BLaER1 treated with 17β-estradiol and CSF1 and Interleukin-3, amounts not matched to agents 10 nM and 100 nM (cell line): ENCODE results near the gene KCTD15.

ENCODE experiments used
- H3K27ac ChIP-seq, 11 experiments: shearing (Covaris generic); formaldehyde crosslinking; 2 replicates each; pipeline ENCODE4 v1.8.1; 2022
- H3K27me3 ChIP-seq, 11 experiments: shearing (Covaris generic); formaldehyde crosslinking; 2 replicates each; pipeline ENCODE4 v1.8.1; 2022
- H3K36me3 ChIP-seq, 11 experiments: shearing (Covaris generic); formaldehyde crosslinking; 2 replicates each; pipeline ENCODE4 v1.8.1; 2022
- H3K4me1 ChIP-seq, 10 experiments: shearing (Covaris generic); formaldehyde crosslinking; 2 replicates each; pipeline ENCODE4 v1.8.1; 2022
- H3K4me2 ChIP-seq, 11 experiments: shearing (Covaris generic); formaldehyde crosslinking; 2 replicates each; pipeline ENCODE4 v1.8.1; 2022
- H3K4me3 ChIP-seq, 10 experiments: shearing (Covaris generic); formaldehyde crosslinking; 2 replicates each; pipeline ENCODE4 v1.8.1; 2022
- H3K9ac ChIP-seq, 11 experiments: shearing (Covaris generic); formaldehyde crosslinking; 2 replicates each; pipeline ENCODE4 v1.8.1; 2022
- H3K9me3 ChIP-seq, 11 experiments: shearing (Covaris generic); formaldehyde crosslinking; replicated peaks in 1 of 11; 2 replicates each; pipeline ENCODE4 v1.8.1; 2022
- H4K20me1 ChIP-seq, 11 experiments: shearing (Covaris generic); formaldehyde crosslinking; 2 replicates each; pipeline ENCODE4 v1.8.1; 2022
- Cebpa-rat ChIP-seq, 11 experiments: shearing (Covaris generic); IDR thresholded peaks; 2 replicates each; pipeline ENCODE4 v1.8.1; 2022

The KCTD15 gene, protein sequence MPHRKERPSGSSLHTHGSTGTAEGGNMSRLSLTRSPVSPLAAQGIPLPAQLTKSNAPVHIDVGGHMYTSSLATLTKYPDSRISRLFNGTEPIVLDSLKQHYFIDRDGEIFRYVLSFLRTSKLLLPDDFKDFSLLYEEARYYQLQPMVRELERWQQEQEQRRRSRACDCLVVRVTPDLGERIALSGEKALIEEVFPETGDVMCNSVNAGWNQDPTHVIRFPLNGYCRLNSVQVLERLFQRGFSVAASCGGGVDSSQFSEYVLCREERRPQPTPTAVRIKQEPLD

GRCh38 chr19:33796164-33796875 lies at the start of gene KCTD15:
KCTD15 (plus strand) TSS chr19:33796870; CDS start chr19:33800455, 3,585 bp downstream.
- H3K4me3 ChIP-seq, result peak within 1 kb of the TSS; percentile 76 to 94 (median 86)
- H3K27me3 ChIP-seq, result no peaks in the 10 kb centered on the region
- H3K9me3 ChIP-seq, result no peaks in the 10 kb centered on the region
- peaks cover 25 to 50% (median 46%) of the 10 kb centered on the region in 10 experiments for H3K4me1 ChIP-seq
- H4K20me1 ChIP-seq, result peaks cover 0 to 32% (median 24%) of the 10 kb centered on the region in 11 experiments; a peak in 16 of 22 replicates
- H3K27ac ChIP-seq, result peak within 1 kb of the TSS; percentile 89 to 100 (median 100)
- TF ChIP-seq Cebpa-rat (IDR thresholded peaks at IDR 0.05), result no peak
- H3K9ac ChIP-seq, result peak within 1 kb of the TSS; percentile 95 to 100 (median 100)
- H3K4me2 ChIP-seq, result peak within 1 kb of the TSS; percentile 85 to 96 (median 92)
- peaks cover 12 to 28% (median 23%) of the 10 kb centered on the region in 11 experiments for H3K36me3 ChIP-seq

DNA sequence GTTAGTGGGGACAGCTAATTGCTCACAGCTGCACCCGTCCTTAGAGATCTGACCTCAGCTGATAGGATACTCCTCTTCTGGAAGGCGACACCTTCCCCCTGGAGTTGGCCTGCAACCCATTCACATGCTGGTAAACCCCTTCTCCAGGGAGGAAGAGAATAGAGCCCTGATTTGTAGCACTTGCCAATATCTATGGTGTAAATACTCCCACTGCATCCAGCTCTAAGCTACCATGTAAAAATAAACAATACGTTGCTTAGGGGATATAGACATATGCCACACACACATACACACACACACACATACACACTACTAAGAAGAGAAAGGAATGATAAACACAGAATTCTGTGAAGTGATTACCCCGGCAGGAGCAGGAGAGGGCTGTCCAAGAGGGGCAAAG lies 49.4 kb upstream of the KCTD15 start:
- Histone ChIP-seq H3K4me3 (no peak overlapping the region), H3K9me3 (no peaks in the 10 kb centered on the region), H4K20me1 (peaks cover 0 to 41% (median 0%) of the 10 kb centered on the region in 11 experiments; a peak in 6 of 22 replicates), H3K4me2 (no peak overlapping the region), H3K4me1 (no peaks in the 10 kb centered on the region), H3K27me3 (peaks cover 0 to 3% (median 0%) of the 10 kb centered on the region in 11 experiments; a peak in 1 of 22 replicates), H3K27ac (no peak overlapping the region), H3K9ac (no peak overlapping the region), H3K36me3 (no peaks in the 10 kb centered on the region)
- no peak for TF ChIP-seq Cebpa-rat (IDR thresholded peaks at IDR 0.05)

GRCh38 chr19:33748231-33748630 lies 48.4 kb upstream of the KCTD15 start:
- H3K9me3 ChIP-seq, result no peaks in the 10 kb centered on the region
- H3K36me3 ChIP-seq, result no peaks in the 10 kb centered on the region
- no peak overlapping the region for H3K4me2 ChIP-seq
- H3K9ac ChIP-seq, result no peak overlapping the region
- peaks cover 0 to 3% (median 0%) of the 10 kb centered on the region in 11 experiments; a peak in 1 of 22 replicates for H3K27me3 ChIP-seq
- no peaks in the 10 kb centered on the region for H3K4me1 ChIP-seq
- TF ChIP-seq Cebpa-rat (IDR thresholded peaks at IDR 0.05), result no peak
- no peak overlapping the region for H3K4me3 ChIP-seq
- peaks cover 0 to 39% (median 0%) of the 10 kb centered on the region in 11 experiments; a peak in 5 of 22 replicates for H4K20me1 ChIP-seq
- no peak overlapping the region for H3K27ac ChIP-seq

- Histone ChIP-seq H3K4me3 (no peak overlapping the region), H3K4me2 (no peak overlapping the region), H3K9me3 (no peaks in the 10 kb centered on the region)
Observed at GRCh38 chr19:33749016-33749415, 47.7 kb upstream of the KCTD15 start.

GRCh38 chr19:33749619-33750175 lies 47.0 kb upstream of the KCTD15 start:
- Histone ChIP-seq H3K27me3 (peaks cover 0 to 3% (median 0%) of the 10 kb centered on the region in 11 experiments; a peak in 1 of 22 replicates), H3K27ac (no peak overlapping the region), H3K4me1 (no peaks in the 10 kb centered on the region), H3K36me3 (no peaks in the 10 kb centered on the region), H4K20me1 (peaks cover 0 to 30% (median 0%) of the 10 kb centered on the region in 11 experiments; a peak in 5 of 22 replicates), H3K4me3 (no peak overlapping the region), H3K9ac (no peak overlapping the region), H3K4me2 (no peak overlapping the region), H3K9me3 (no peaks in the 10 kb centered on the region)
- TF ChIP-seq Cebpa-rat (IDR thresholded peaks at IDR 0.05), result no peak

More at GRCh38 chr19:33749016-33749415, 47.7 kb upstream of the KCTD15 start:
- Histone ChIP-seq H4K20me1 (peaks cover 0 to 35% (median 0%) of the 10 kb centered on the region in 11 experiments; a peak in 5 of 22 replicates), H3K4me1 (no peaks in the 10 kb centered on the region), H3K27me3 (peaks cover 0 to 3% (median 0%) of the 10 kb centered on the region in 11 experiments; a peak in 1 of 22 replicates), H3K27ac (no peak overlapping the region), H3K9ac (no peak overlapping the region), H3K36me3 (no peaks in the 10 kb centered on the region)
- no peak for TF ChIP-seq Cebpa-rat (IDR thresholded peaks at IDR 0.05)

DNA sequence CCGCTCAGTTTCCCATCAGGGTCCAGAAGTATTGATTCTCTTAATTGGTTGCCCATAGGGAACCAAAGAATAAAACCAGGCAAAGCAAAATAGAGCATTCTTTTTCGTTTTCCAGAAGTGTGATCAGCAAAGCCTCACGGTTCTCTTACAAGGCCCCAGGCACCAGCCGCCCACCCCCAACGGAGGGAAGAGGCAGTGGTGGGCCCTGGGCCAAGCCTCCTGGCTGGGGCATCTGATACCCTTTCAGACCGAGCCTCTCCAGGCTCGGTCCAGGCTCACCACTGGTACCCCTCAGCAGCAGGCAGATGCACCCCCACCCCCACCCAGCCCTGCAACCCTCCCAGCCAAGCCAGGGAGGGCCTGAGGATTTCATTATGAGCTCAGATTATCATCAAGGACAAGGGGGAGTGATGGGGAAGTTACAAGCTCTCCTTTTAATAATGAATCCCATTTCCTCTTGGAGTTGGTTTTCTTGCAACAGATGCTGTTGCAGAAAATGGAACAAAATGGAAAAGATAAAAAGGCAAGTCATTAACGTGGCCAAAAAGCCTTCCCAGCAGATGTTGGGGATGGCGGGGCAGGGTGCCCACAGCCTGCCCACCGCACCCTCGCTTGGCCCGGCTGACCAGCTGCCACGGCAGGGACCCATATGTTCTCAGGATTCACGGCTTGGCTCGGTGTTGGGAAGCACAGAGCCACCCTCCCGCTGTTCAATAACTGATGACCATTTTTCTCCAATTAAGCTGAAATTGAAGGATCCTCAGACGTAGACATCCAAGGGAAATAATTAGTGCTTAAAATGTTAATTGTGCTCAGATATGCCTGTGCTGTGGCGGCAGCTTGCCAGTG lies 45.9 kb upstream of the KCTD15 start:
- no peak overlapping the region for H3K4me3 ChIP-seq
- H3K4me1 ChIP-seq, result no peaks in the 10 kb centered on the region
- H3K9ac ChIP-seq, result no peak overlapping the region
- no peak overlapping the region for H3K4me2 ChIP-seq
- H3K27me3 ChIP-seq, result no peaks in the 10 kb centered on the region
- peaks cover 0 to 23% (median 0%) of the 10 kb centered on the region in 11 experiments; a peak in 4 of 22 replicates for H4K20me1 ChIP-seq
- no peak for TF ChIP-seq Cebpa-rat (IDR thresholded peaks at IDR 0.05)
- H3K36me3 ChIP-seq, result no peaks in the 10 kb centered on the region
- H3K9me3 ChIP-seq, result no peaks in the 10 kb centered on the region
- H3K27ac ChIP-seq, result no peak overlapping the region

GRCh38 chr19:33751436-33751770 lies 45.3 kb upstream of the KCTD15 start:
- Histone ChIP-seq H3K4me1 (no peaks in the 10 kb centered on the region), H3K4me3 (no peak overlapping the region), H4K20me1 (peaks cover 0 to 23% (median 0%) of the 10 kb centered on the region in 11 experiments; a peak in 4 of 22 replicates)

DNA sequence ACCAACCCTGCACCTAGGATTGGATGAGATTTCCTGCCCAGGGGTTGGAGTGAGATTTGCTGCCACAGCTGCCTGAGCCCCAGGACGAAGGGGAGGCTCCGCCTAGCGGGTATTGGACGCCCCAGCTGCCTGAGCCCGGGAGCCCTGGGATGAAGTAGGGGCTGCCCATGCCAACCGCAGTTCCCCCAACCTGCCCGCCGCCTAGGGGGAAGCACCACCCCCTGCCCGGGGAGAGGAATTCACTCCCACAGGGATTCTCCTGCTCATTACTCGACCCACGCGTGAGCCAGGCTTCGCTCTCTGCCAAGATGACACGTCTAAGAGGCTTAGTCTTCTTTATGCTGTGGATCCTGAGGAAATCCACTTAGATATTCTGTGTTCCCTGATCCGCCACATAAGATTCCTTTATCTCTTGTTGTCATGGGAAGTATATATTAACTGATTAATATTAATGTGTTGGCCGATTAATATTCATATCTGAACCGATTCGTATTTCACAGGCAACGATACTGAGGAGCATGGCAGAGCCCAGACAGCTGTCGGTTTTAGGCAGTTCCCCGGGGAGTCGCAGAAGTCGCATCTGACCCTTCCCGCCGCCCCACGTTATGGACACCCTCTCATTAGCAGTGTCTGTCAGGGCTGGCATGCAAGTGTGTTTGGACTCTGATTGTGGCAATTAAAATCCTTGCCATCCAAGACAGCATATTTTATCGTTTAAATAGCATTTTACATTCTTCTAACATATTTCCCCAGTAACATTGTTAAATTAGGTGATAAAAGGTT lies 44.5 kb upstream of the KCTD15 start:
- no peak overlapping the region for H3K9ac ChIP-seq
- H3K4me2 ChIP-seq, result no peak overlapping the region
- H3K36me3 ChIP-seq, result no peaks in the 10 kb centered on the region
- H3K27ac ChIP-seq, result no peak overlapping the region
- H4K20me1 ChIP-seq, result peaks cover 0 to 16% (median 0%) of the 10 kb centered on the region in 11 experiments; a peak in 4 of 22 replicates
- H3K4me1 ChIP-seq, result no peaks in the 10 kb centered on the region
- no peaks in the 10 kb centered on the region for H3K9me3 ChIP-seq
- TF ChIP-seq Cebpa-rat (IDR thresholded peaks at IDR 0.05), result no peak
- H3K27me3 ChIP-seq, result no peaks in the 10 kb centered on the region
- H3K4me3 ChIP-seq, result no peak overlapping the region

More at GRCh38 chr19:33751436-33751770, 45.3 kb upstream of the KCTD15 start:
- H3K27me3 ChIP-seq, result no peaks in the 10 kb centered on the region
- H3K4me2 ChIP-seq, result no peak overlapping the region
- H3K27ac ChIP-seq, result no peak overlapping the region
- TF ChIP-seq Cebpa-rat (IDR thresholded peaks at IDR 0.05), result no peak
- H3K36me3 ChIP-seq, result no peaks in the 10 kb centered on the region
- no peak overlapping the region for H3K9ac ChIP-seq
- no peaks in the 10 kb centered on the region for H3K9me3 ChIP-seq
